HepG2 (cell line): ENCODE data around the gene RPL26. TPM values are rescaled to one million over a fixed set of nuclear protein-coding genes. Genes with fewer than 3 reads are reported as not detected.

Experiments used
- KLF6 ChIP-seq: IDR thresholded peaks from 2 replicates; pipeline ENCODE4 v1.8.0; 2016; ENCODE audit warnings: missing biosample characterization, missing genetic modification reagents
- NKX3-1 ChIP-seq: sonication (generic); formaldehyde crosslinking; IDR thresholded peaks from 2 replicates; pipeline ENCODE4 v1.5.0; 2020; ENCODE audit warnings: missing genetic modification reagents
- XRCC5 ChIP-seq: fragments of 200-400 bp; formaldehyde crosslinking; optimal IDR thresholded peaks from 2 replicates; pipeline ENCODE3; 2017; ENCODE audit warnings: mild to moderate bottlenecking, low read length
- ZNF101 ChIP-seq: sonication (generic); formaldehyde crosslinking; IDR thresholded peaks from 2 replicates; pipeline ENCODE4 v1.4.0; 2020; ENCODE audit warnings: mild to moderate bottlenecking, low read depth, missing genetic modification reagents, borderline replicate concordance
- ZNF12 ChIP-seq: sonication (generic); formaldehyde crosslinking; IDR thresholded peaks from 2 replicates; pipeline ENCODE4 v1.5.0; 2020; ENCODE audit warnings: missing genetic modification reagents
- ZNF121 ChIP-seq: sonication (generic); formaldehyde crosslinking; IDR thresholded peaks from 2 replicates; pipeline ENCODE4 v1.5.0; 2020; ENCODE audit warnings: mild to moderate bottlenecking, missing genetic modification reagents
- ZNF513 ChIP-seq: sonication (generic); formaldehyde crosslinking; conservative IDR thresholded peaks from 2 replicates; pipeline ENCODE4 v1.5.0; 2020; ENCODE audit warnings: missing genetic modification reagents
- ZNF614 ChIP-seq: IDR thresholded peaks from 2 replicates; pipeline ENCODE4 v1.6.1; 2018; ENCODE audit warnings: missing biosample characterization, missing genetic modification reagents, inconsistent platforms, borderline replicate concordance
- ZNF747 ChIP-seq: sonication (generic); formaldehyde crosslinking; IDR thresholded peaks from 2 replicates; pipeline ENCODE4 v1.8.1; 2023; ENCODE audit warnings: missing genetic modification reagents, mild to moderate bottlenecking, borderline replicate concordance
- polyA plus RNA-seq, 8 experiments: library from polyadenylated mRNA; depleted of rRNA in 3 of 8; stranded (reverse) in 7 of 8; unstranded in 1 of 8; fragments of >200 nt; fragmentation: Illumina TruSeq in 4 of 8; extraction: Trizol in 4 of 8; gene quantifications; 2 replicates each; pipeline versions ENCODE4 v1.2.1 to v1.2.3, GENCODE V29; 2011 to 2016; ENCODE audit warnings: low read depth in 4 of 8, missing spikeins in 1 of 8, mixed read lengths in 1 of 8; ENCODE audit not compliant: insufficient read depth in 1 of 8
- total RNA-seq, 5 experiments: library from RNA; depleted of rRNA; stranded (reverse); fragments of >200 nt; fragmentation: Illumina TruSeq; extraction: Trizol; gene quantifications; 2 replicates each; pipeline ENCODE4 v1.2.3, GENCODE V29; 2016; ENCODE audit warnings: low read depth in 1 of 5
- TF ChIP-seq, protein P1 (sequence below): sonication (generic); formaldehyde crosslinking; IDR thresholded peaks from 2 replicates; pipeline ENCODE4 v1.8.0; 2022; ENCODE audit warnings: mild to moderate bottlenecking, missing genetic modification reagents, moderate library complexity
- TF ChIP-seq, protein P2 (sequence below): sonication (generic); IDR thresholded peaks from 2 replicates; pipeline ENCODE4 v1.6.1; 2016; ENCODE audit warnings: low read depth, borderline replicate concordance
- TF ChIP-seq, protein P3 (sequence below), 2 experiments: fragments of 450-650 bp in 1 of 2; sonication (generic) in 1 of 2; formaldehyde crosslinking in 1 of 2; IDR thresholded peaks; 2 replicates each; pipeline versions ENCODE4 v1.6.1 to v1.8.0; 2016 to 2022; ENCODE audit warnings: antibody characterized with exemption in 1 of 2, mild to moderate bottlenecking in 1 of 2, missing genetic modification reagents in 1 of 2

Gene RPL26
- total and polyA plus RNA-seq, 2 of the 13 experiments (the other 11 are each of a cell fraction or from before 2014, with no cell fraction given), result 2,817 to 3,529 TPM

DNA sequence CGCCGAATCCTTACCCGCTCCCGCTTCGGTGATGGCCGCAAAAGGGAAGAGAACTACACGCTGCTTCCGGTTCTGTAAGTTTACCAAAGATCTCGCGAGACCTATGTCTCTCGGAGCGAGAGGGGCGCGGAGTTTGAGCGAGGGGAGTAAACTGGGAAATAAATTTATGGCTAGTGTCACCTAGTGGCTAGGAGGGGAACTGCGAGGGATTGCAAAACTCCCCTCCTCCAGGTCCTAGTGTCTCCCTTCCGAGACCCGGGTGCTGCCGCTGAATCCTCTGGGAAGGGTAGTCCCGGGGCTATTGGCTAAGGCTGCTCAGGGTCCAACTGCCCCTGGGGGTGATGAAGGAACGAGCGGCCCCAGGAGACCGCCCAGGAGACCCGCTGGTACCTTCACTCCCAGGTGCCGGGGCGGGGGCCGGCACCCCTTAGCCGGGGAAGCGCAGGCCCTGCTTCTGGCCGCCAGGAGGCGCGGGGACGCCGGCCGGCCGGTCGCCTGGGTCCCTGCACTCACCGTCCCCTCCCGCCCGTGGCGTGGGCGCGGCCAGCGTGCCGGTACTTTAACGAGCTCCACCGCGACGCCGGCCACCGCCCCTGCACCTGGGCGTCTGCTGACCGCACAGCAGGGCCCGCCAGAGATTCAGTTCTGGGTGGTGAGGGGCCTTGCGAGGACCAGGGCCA is at the start of gene RPL26 (continued):
- TF ChIP-seq, protein P1, sequence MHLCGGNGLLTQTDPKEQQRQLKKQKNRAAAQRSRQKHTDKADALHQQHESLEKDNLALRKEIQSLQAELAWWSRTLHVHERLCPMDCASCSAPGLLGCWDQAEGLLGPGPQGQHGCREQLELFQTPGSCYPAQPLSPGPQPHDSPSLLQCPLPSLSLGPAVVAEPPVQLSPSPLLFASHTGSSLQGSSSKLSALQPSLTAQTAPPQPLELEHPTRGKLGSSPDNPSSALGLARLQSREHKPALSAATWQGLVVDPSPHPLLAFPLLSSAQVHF (CRISPR knock-in tag), result peak; percentile 47; the same call in 1 of the 2 replicates
- TF ChIP-seq, protein P2, sequence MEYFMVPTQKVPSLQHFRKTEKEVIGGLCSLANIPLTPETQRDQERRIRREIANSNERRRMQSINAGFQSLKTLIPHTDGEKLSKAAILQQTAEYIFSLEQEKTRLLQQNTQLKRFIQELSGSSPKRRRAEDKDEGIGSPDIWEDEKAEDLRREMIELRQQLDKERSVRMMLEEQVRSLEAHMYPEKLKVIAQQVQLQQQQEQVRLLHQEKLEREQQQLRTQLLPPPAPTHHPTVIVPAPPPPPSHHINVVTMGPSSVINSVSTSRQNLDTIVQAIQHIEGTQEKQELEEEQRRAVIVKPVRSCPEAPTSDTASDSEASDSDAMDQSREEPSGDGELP, result no peak; the same call in 1 of the 2 replicates
- peak; percentile 93 for TF ChIP-seq XRCC5
- peak; percentile 46; the same call in 1 of the 2 replicates for TF ChIP-seq ZNF12
- 0 out of 2 replicates have a peak, but pooled peaks have one; percentile 83 for TF ChIP-seq ZNF747 (CRISPR knock-in tag)
- no peak for TF ChIP-seq ZNF101 (CRISPR knock-in tag)
- TF ChIP-seq NKX3-1 (CRISPR knock-in tag), result no peak
- TF ChIP-seq ZNF121 (CRISPR knock-in tag), result no peak
- TF ChIP-seq, protein P3, sequence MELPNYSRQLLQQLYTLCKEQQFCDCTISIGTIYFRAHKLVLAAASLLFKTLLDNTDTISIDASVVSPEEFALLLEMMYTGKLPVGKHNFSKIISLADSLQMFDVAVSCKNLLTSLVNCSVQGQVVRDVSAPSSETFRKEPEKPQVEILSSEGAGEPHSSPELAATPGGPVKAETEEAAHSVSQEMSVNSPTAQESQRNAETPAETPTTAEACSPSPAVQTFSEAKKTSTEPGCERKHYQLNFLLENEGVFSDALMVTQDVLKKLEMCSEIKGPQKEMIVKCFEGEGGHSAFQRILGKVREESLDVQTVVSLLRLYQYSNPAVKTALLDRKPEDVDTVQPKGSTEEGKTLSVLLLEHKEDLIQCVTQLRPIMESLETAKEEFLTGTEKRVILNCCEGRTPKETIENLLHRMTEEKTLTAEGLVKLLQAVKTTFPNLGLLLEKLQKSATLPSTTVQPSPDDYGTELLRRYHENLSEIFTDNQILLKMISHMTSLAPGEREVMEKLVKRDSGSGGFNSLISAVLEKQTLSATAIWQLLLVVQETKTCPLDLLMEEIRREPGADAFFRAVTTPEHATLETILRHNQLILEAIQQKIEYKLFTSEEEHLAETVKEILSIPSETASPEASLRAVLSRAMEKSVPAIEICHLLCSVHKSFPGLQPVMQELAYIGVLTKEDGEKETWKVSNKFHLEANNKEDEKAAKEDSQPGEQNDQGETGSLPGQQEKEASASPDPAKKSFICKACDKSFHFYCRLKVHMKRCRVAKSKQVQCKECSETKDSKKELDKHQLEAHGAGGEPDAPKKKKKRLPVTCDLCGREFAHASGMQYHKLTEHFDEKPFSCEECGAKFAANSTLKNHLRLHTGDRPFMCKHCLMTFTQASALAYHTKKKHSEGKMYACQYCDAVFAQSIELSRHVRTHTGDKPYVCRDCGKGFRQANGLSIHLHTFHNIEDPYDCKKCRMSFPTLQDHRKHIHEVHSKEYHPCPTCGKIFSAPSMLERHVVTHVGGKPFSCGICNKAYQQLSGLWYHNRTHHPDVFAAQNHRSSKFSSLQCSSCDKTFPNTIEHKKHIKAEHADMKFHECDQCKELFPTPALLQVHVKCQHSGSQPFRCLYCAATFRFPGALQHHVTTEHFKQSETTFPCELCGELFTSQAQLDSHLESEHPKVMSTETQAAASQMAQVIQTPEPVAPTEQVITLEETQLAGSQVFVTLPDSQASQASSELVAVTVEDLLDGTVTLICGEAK (IDR thresholded peaks at IDR 0.05), result no peak
- TF ChIP-seq, protein P3 (CRISPR knock-in tag; IDR thresholded peaks at IDR 0.05), result 0 out of 2 replicates have a peak, but pooled peaks have one; percentile 53
- TF ChIP-seq ZNF513 (CRISPR knock-in tag), result no peak
- no peak for TF ChIP-seq ZNF614 (CRISPR knock-in tag)
- peak; percentile 85 for TF ChIP-seq KLF6
